Astrocyte (in vitro differentiated cells and primary cell): ENCODE data around the gene TRAK1.

ENCODE experiments used
- CTCF ChIP-seq: IDR thresholded peaks from 2 replicates; pipeline ENCODE4 v1.5.1; 2011; ENCODE audit warnings: low read depth, mild to moderate bottlenecking, inconsistent platforms, low read length, moderate library complexity; ENCODE audit not compliant: insufficient read depth
- EZH2 ChIP-seq: IDR thresholded peaks from 2 replicates; pipeline ENCODE4 v1.6.1; 2012; ENCODE audit warnings: mild to moderate bottlenecking, low read length, inconsistent platforms; ENCODE audit not compliant: insufficient read depth

GRCh38 chr3:42070524-42070923 is 20.6 kb upstream of the TRAK1 start:
- TF ChIP-seq CTCF (no peak), EZH2 (no peak)
